Mesendoderm (in vitro differentiated cells): Measurements from ENCODE around the gene KMT5C.

ENCODE experiments used
- DNase-seq: peaks from one replicate; pipeline ENCODE4 v3.0.0; 2013
- H2AK5ac ChIP-seq: 2 replicates; pipeline ENCODE4 v1.6.1; 2013; ENCODE audit warnings: low read length, inconsistent platforms
- H2BK120ac ChIP-seq: 2 replicates; pipeline ENCODE4 v1.6.1; 2013; ENCODE audit warnings: low read depth, mild to moderate bottlenecking, low read length, moderate library complexity, mixed read lengths
- H2BK15ac ChIP-seq: replicated peaks from 2 replicates; pipeline ENCODE4 v1.6.1; 2013; ENCODE audit warnings: low read depth, mild to moderate bottlenecking, moderate library complexity
- H2BK5ac ChIP-seq: 2 replicates; pipeline ENCODE4 v1.6.1; 2013; ENCODE audit warnings: low read length, inconsistent platforms
- H3K18ac ChIP-seq: 2 replicates; pipeline ENCODE4 v1.6.1; 2013; ENCODE audit warnings: mild to moderate bottlenecking, low read length, mixed read lengths
- H3K23ac ChIP-seq: one replicate; pipeline ENCODE4 v1.6.1; 2013; ENCODE audit warnings: low read length
- H3K27ac ChIP-seq: 2 replicates; pipeline ENCODE4 v1.5.1; 2013; ENCODE audit warnings: low read depth, mild to moderate bottlenecking, inconsistent platforms, low read length, moderate library complexity
- H3K27me3 ChIP-seq: 2 replicates; pipeline ENCODE4 v1.6.1; 2013; ENCODE audit warnings: low read length, control low read depth, mild to moderate bottlenecking, inconsistent platforms; ENCODE audit not compliant: insufficient read depth, poor library complexity
- H3K36me3 ChIP-seq: 2 replicates; pipeline ENCODE4 v1.6.1; 2013; ENCODE audit warnings: low read length, inconsistent platforms; ENCODE audit not compliant: control insufficient read depth, insufficient read depth
- H3K4ac ChIP-seq: one replicate; pipeline ENCODE4 v1.6.1; 2013; ENCODE audit warnings: low read depth, mild to moderate bottlenecking, low read length, moderate library complexity
- H3K4me1 ChIP-seq: 2 replicates; pipeline ENCODE4 v1.6.1; 2013; ENCODE audit warnings: low read depth, low read length, inconsistent platforms; ENCODE audit not compliant: control insufficient read depth
- H3K4me2 ChIP-seq: 2 replicates; pipeline ENCODE4 v1.6.1; 2013; ENCODE audit warnings: low read length
- H3K4me3 ChIP-seq: 2 replicates; pipeline ENCODE4 v1.5.1; 2013; ENCODE audit warnings: mild to moderate bottlenecking, low read length
- H3K56ac ChIP-seq: one replicate; pipeline ENCODE4 v1.6.1; 2013; ENCODE audit warnings: low read length
- H3K79me1 ChIP-seq: 2 replicates; pipeline ENCODE4 v1.6.1; 2013; ENCODE audit warnings: low read length, inconsistent platforms
- H3K79me2 ChIP-seq: 2 replicates; pipeline ENCODE4 v1.6.1; 2013; ENCODE audit warnings: mild to moderate bottlenecking, low read length; ENCODE audit not compliant: control insufficient read depth, insufficient read depth
- H3K9ac ChIP-seq: 2 replicates; pipeline ENCODE4 v1.6.1; 2013; ENCODE audit warnings: low read length, inconsistent platforms
- H4K5ac ChIP-seq: one replicate; pipeline ENCODE4 v1.6.1; 2013; ENCODE audit warnings: low read length
- H4K8ac ChIP-seq: one replicate; pipeline ENCODE4 v1.6.1; 2013; ENCODE audit warnings: low read depth, mild to moderate bottlenecking, control low read depth, low read length, moderate library complexity
- WGBS: extraction: QIAGEN DNeasy Blood & Tissue Kit; methylation state at CpG from one replicate; pipeline ENCODE4 v1.1.7; 2013; ENCODE audit warnings: low lambda C conversion rate, missing lambda C conversion rate; ENCODE audit not compliant: insufficient coverage; ENCODE audit errors: extremely low coverage; 5-methylcytosine and 5-hydroxymethylcytosine counted together

KMT5C gene

DNA sequence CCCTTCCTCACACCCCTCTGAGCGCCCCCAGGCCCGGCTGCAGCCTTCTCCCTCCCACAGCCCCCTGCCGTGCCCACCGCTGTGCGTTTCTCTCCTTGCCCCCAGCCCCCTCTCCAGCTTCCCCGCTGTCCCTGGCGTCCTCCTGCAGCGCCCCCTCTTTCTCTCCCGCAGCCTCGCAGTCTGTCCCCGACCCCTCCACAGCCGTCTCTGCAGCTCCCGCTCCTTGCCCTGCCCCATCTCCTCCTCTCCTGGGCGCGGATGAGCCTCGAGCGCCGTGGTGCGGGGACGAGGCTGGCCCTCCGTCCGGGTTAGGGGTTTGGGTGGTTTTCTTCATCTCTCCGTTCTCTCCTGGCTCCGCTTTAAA, 1.1 kb downstream of the KMT5C start:
- Histone ChIP-seq H3K4me2 (peak overlapping the region; percentile 91), H3K79me1 (peaks cover 2% of the 10 kb centered on the region), H3K4me1 (no peaks in the 10 kb centered on the region), H2BK5ac (no peak overlapping the region), H3K36me3 (no peaks in the 10 kb centered on the region), H4K8ac (no peak overlapping the region), H2BK15ac (no peak overlapping the region), H3K18ac (peak overlapping the region; percentile 31), H2AK5ac (peak overlapping the region; percentile 98), H3K4ac (peak overlapping the region; percentile 92), H3K4me3 (peak overlapping the region; percentile 44), H3K56ac (peak overlapping the region; percentile 91), H3K9ac (peak overlapping the region; percentile 98), H2BK120ac (peak overlapping the region; percentile 1), H3K23ac (peak overlapping the region; percentile 97), H3K79me2 (no peaks in the 10 kb centered on the region), H3K27ac (peak overlapping the region; percentile 68), H3K27me3 (no peaks in the 10 kb centered on the region), H4K5ac (no peak overlapping the region)
- DNase-seq, result no peak
- WGBS, result no CpG with 5 or more reads among the region's 24 CpGs

- Histone ChIP-seq H3K56ac (peak overlapping the region; percentile 56), H3K4me3 (no peak overlapping the region), H2BK5ac (no peak overlapping the region), H4K8ac (no peak overlapping the region), H2BK120ac (no peak overlapping the region), H3K18ac (peak overlapping the region; percentile 31), H3K27me3 (no peaks in the 10 kb centered on the region), H3K79me2 (no peaks in the 10 kb centered on the region), H3K4ac (no peak overlapping the region), H2AK5ac (no peak overlapping the region), H3K9ac (peak overlapping the region; percentile 98), H3K4me2 (peak overlapping the region; percentile 91), H3K4me1 (no peaks in the 10 kb centered on the region), H4K5ac (no peak overlapping the region), H3K36me3 (no peaks in the 10 kb centered on the region), H2BK15ac (no peak overlapping the region), H3K79me1 (peaks cover 2% of the 10 kb centered on the region), H3K23ac (no peak overlapping the region), H3K27ac (no peak overlapping the region)
- no CpG with 5 or more reads among the region's 15 CpGs for WGBS
- DNase-seq, result peak; percentile 91
These were observed 1.5 kb downstream of the KMT5C start for GRCh38 chr19:55341171-55341588.

GRCh38 chr19:55341595-55342531, 2.2 kb downstream of the KMT5C start:
- no peak overlapping the region for H3K27ac ChIP-seq
- no CpG with 5 or more reads among the region's 50 CpGs for WGBS
- no peak for DNase-seq

DNA sequence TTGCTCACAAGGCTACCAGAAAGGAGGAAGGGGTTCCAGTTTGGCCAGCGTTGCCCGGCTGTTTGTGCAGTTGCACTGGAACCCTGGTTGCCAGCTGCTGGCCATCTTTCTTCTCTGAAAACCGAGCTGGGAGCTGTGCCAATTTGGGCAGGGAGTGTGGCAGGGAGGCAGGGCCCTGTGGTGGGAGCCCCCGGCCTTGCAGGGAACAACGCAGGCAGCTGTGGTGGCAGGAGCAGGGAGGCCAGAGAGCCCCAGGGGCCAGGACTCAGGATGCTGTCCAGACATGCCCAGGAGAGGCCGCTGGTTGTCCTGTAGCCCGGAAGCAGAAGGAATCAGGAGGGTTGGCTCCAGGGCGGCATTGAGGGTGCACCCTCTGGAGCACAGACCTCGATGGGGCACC, 4.8 kb downstream of the KMT5C start:
- H4K8ac ChIP-seq, result no peak overlapping the region
- no peak overlapping the region for H3K23ac ChIP-seq
- H3K27me3 ChIP-seq, result no peaks in the 10 kb centered on the region
- no peak overlapping the region for H3K9ac ChIP-seq
- H2BK15ac ChIP-seq, result no peak overlapping the region
- peaks cover 2% of the 10 kb centered on the region for H3K79me1 ChIP-seq
- H3K56ac ChIP-seq, result no peak overlapping the region
- no peak overlapping the region for H4K5ac ChIP-seq
- no peaks in the 10 kb centered on the region for H3K36me3 ChIP-seq
- H3K27ac ChIP-seq, result no peak overlapping the region
- no peak overlapping the region for H2BK5ac ChIP-seq
- no peak for DNase-seq
- no peak overlapping the region for H2BK120ac ChIP-seq
- no peaks in the 10 kb centered on the region for H3K79me2 ChIP-seq
- no peak overlapping the region for H2AK5ac ChIP-seq
- no peak overlapping the region for H3K18ac ChIP-seq
- no peak overlapping the region for H3K4ac ChIP-seq
- no CpG with 5 or more reads among the region's 9 CpGs for WGBS
- H3K4me3 ChIP-seq, result no peak overlapping the region
- peaks cover 9% of the 10 kb centered on the region for H3K4me1 ChIP-seq
- H3K4me2 ChIP-seq, result no peak overlapping the region

More at GRCh38 chr19:55341595-55342531, 2.2 kb downstream of the KMT5C start:
- no peaks in the 10 kb centered on the region for H3K36me3 ChIP-seq
- peaks cover 2% of the 10 kb centered on the region for H3K79me1 ChIP-seq
- H2BK120ac ChIP-seq, result no peak overlapping the region
- peak overlapping the region; percentile 2 for H3K9ac ChIP-seq
- H3K4ac ChIP-seq, result no peak overlapping the region
- H3K23ac ChIP-seq, result no peak overlapping the region
- no peak overlapping the region for H4K5ac ChIP-seq
- no peak overlapping the region for H2BK15ac ChIP-seq
- no peak overlapping the region for H3K4me3 ChIP-seq
- peak overlapping the region; percentile 56 for H3K56ac ChIP-seq
- no peak overlapping the region for H3K18ac ChIP-seq
- no peaks in the 10 kb centered on the region for H3K79me2 ChIP-seq
- H3K4me2 ChIP-seq, result no peak overlapping the region
- no peaks in the 10 kb centered on the region for H3K4me1 ChIP-seq
- H3K27me3 ChIP-seq, result no peaks in the 10 kb centered on the region
- H2AK5ac ChIP-seq, result no peak overlapping the region
- H4K8ac ChIP-seq, result no peak overlapping the region
- H2BK5ac ChIP-seq, result no peak overlapping the region

DNA sequence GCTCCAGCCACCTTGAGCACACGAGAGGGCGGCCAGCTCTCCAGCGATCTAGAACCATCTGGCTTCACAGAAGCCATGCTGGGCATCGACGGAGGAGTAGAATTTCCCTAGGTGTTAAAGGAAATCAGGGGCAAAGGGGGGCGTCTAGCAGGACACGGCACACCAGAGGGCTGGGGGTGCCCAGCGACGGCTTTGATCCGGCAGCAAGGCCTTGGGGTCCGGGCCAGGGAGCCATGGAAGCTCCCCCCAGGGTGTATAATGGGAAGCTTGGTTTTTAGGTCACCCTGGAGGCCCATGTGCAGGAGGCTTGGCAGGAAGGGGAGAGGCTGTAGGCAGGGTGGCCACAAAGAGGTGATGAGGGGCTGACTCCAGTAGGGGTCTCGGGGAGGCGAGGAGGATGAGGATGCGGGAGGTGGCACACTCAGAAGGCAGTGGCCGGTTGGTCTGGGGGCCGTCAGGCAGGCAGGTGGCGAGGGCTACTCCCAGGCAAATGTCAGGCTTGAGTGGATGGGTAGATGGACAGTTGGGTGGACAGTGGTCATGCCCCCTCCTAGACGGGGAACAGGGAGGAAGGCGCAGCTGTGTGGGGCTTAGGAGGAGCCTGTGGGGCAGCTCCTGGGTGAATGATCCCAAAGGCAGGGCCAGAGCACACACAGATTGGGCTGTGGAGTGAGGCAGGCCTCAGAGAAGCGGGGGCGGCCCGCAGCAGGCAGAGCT, 5.6 kb downstream of the KMT5C start:
- no CpG with 5 or more reads among the region's 22 CpGs for WGBS
- no peak overlapping the region for H3K56ac ChIP-seq
- no peaks in the 10 kb centered on the region for H3K79me2 ChIP-seq
- H3K9ac ChIP-seq, result no peak overlapping the region
- H2BK15ac ChIP-seq, result no peak overlapping the region
- no peak overlapping the region for H4K8ac ChIP-seq
- H4K5ac ChIP-seq, result no peak overlapping the region
- H3K4me3 ChIP-seq, result no peak overlapping the region
- no peak overlapping the region for H2BK5ac ChIP-seq
- H3K18ac ChIP-seq, result no peak overlapping the region
- no peaks in the 10 kb centered on the region for H3K36me3 ChIP-seq
- no peak overlapping the region for H2BK120ac ChIP-seq
- H3K27ac ChIP-seq, result no peak overlapping the region
- peaks cover 9% of the 10 kb centered on the region for H3K4me1 ChIP-seq
- H3K4me2 ChIP-seq, result no peak overlapping the region
- no peak overlapping the region for H2AK5ac ChIP-seq
- no peaks in the 10 kb centered on the region for H3K27me3 ChIP-seq
- no peak overlapping the region for H3K23ac ChIP-seq
- DNase-seq, result no peak
- peaks cover under 1% of the 10 kb centered on the region for H3K79me1 ChIP-seq
- no peak overlapping the region for H3K4ac ChIP-seq
